H1 (cell line): ENCODE results near the gene KLF7. TPM values are rescaled to one million over a fixed set of nuclear protein-coding genes. Genes with fewer than 3 reads are reported as not detected.

Experiments used
- CTCF ChIA-PET: fragments of 300-600 bp; sonication (Branson Sonifier 250); formaldehyde crosslinking; loops from one replicate; lab custom pipeline; 2021; ENCODE audit not compliant: partially characterized antibody; lab: Charles Lee
- POLR2A ChIA-PET: fragments of 300-600 bp; sonication (Branson Sonifier 250); formaldehyde crosslinking; loops from one replicate; lab custom pipeline; 2021; ENCODE audit warnings: inconsistent platforms; ENCODE audit not compliant: partially characterized antibody; lab: Charles Lee
- DNase-seq, 2 experiments: peaks; one replicate each; pipeline versions ENCODE4 v3.0.0 to v3.0.0-alpha.2; 2010 to 2022; ENCODE audit warnings: low spot score in 2 of 2, low read depth in 1 of 2, mixed read lengths in 1 of 2
- FAIRE-seq: peaks from 2 replicates; lab custom pipeline; 2011; peaks lifted over from hg19 to GRCh38; lab: Jason Lieb, UNC
- H2AFZ ChIP-seq: 2 replicates; pipeline ENCODE4 v1.8.1; 2012; ENCODE audit warnings: low read length, inconsistent platforms
- H2AK5ac ChIP-seq: 2 replicates; pipeline ENCODE4 v1.6.1; 2013; ENCODE audit warnings: low read depth, low read length
- H2BK120ac ChIP-seq: replicated peaks from 2 replicates; pipeline ENCODE3; 2013; ENCODE audit warnings: low read depth, low read length, inconsistent platforms
- H2BK12ac ChIP-seq: 2 replicates; pipeline ENCODE4 v1.6.1; 2013; ENCODE audit warnings: low read depth, low read length
- H2BK15ac ChIP-seq: 2 replicates; pipeline ENCODE4 v1.6.1; 2013; ENCODE audit warnings: low read length
- H2BK20ac ChIP-seq: 2 replicates; pipeline ENCODE4 v1.6.1; 2013; ENCODE audit warnings: low read length
- H2BK5ac ChIP-seq: 2 replicates; pipeline ENCODE4 v1.6.1; 2013; ENCODE audit warnings: low read depth, low read length
- H3K14ac ChIP-seq: 2 replicates; pipeline ENCODE4 v1.6.1; 2013; ENCODE audit warnings: inconsistent platforms; ENCODE audit not compliant: insufficient read length
- H3K18ac ChIP-seq: 2 replicates; pipeline ENCODE4 v1.6.1; 2013; ENCODE audit warnings: low read length; ENCODE audit errors: extremely low read depth
- H3K23ac ChIP-seq: 2 replicates; pipeline ENCODE4 v1.6.1; 2013; ENCODE audit warnings: inconsistent platforms; ENCODE audit not compliant: insufficient read length
- H3K23me2 ChIP-seq: 2 replicates; pipeline ENCODE4 v1.6.1; 2013; ENCODE audit warnings: low read depth, low read length
- H3K27ac ChIP-seq: 2 replicates; pipeline ENCODE4 v1.6.1; 2011; ENCODE audit warnings: low read depth, low read length, inconsistent platforms
- H3K27me3 ChIP-seq, 4 experiments: replicated peaks in 1 of 4; 1 replicate in 1 of 4; 2 replicates in 3 of 4; pipeline versions ENCODE4 v1.6.1 to v1.8.1; 2011 to 2013; ENCODE audit warnings: low read length in 3 of 4, mild to moderate bottlenecking in 3 of 4, inconsistent platforms in 2 of 4, mixed read lengths in 2 of 4, moderate library complexity in 1 of 4; ENCODE audit not compliant: control insufficient read depth in 3 of 4, insufficient read depth in 3 of 4; ENCODE audit errors: extremely low read depth in 1 of 4
- H3K36me3 ChIP-seq, 4 experiments: 2 replicates each; pipeline versions ENCODE4 v1.6.1 to v1.8.1; 2011 to 2013; ENCODE audit warnings: mild to moderate bottlenecking in 4 of 4, low read length in 3 of 4, moderate library complexity in 2 of 4, control low read depth in 1 of 4, inconsistent platforms in 1 of 4; ENCODE audit not compliant: insufficient read depth in 4 of 4, control insufficient read depth in 2 of 4
- H3K4ac ChIP-seq: replicated peaks from 2 replicates; pipeline ENCODE3; 2013; ENCODE audit warnings: low read length, low read depth, mixed read lengths, inconsistent platforms; ENCODE audit not compliant: insufficient read length
- H3K4me1 ChIP-seq, 4 experiments: replicated peaks in 1 of 4; 1 replicate in 1 of 4; 2 replicates in 3 of 4; pipeline versions ENCODE4 v1.6.1 to v1.8.1; 2011 to 2013; ENCODE audit warnings: low read length in 3 of 4, inconsistent platforms in 2 of 4, mixed read lengths in 1 of 4; ENCODE audit not compliant: insufficient read depth in 4 of 4, control insufficient read depth in 3 of 4
- H3K4me2 ChIP-seq, 2 experiments: 2 replicates each; pipeline versions ENCODE4 v1.6.1 to v1.8.1; 2011 to 2013; ENCODE audit warnings: low read depth in 2 of 2, low read length in 2 of 2, control low read depth in 1 of 2, inconsistent platforms in 1 of 2, mild to moderate bottlenecking in 1 of 2; ENCODE audit not compliant: insufficient read depth in 1 of 2
- H3K4me3 ChIP-seq, 4 experiments: fragments of 200-600, 300-600 bp in 1 of 4; sonication (generic), shearing (Covaris generic), sonication (Bioruptor Twin) in 1 of 4; 2 replicates each; pipeline versions ENCODE4 v1.5.1 to v1.8.1; 2011 to 2016; ENCODE audit warnings: low read length in 4 of 4, low read depth in 3 of 4, control low read depth in 2 of 4, inconsistent platforms in 2 of 4, mild to moderate bottlenecking in 2 of 4, mixed read lengths in 1 of 4, moderate library complexity in 1 of 4; ENCODE audit not compliant: insufficient read depth in 2 of 4; ENCODE audit errors: extremely low read depth in 1 of 4
- H3K56ac ChIP-seq: replicated peaks from 2 replicates; pipeline ENCODE3; 2013; ENCODE audit warnings: low read depth, mild to moderate bottlenecking, mixed read lengths, low read length, inconsistent platforms; ENCODE audit not compliant: insufficient read length
- H3K79me1 ChIP-seq: 2 replicates; pipeline ENCODE4 v1.6.1; 2013; ENCODE audit warnings: low read depth, low read length, control low read depth
- H3K79me2 ChIP-seq, 2 experiments: 2 replicates each; pipeline versions ENCODE4 v1.6.1 to v1.8.1; 2012 to 2013; ENCODE audit warnings: low read length in 2 of 2, mild to moderate bottlenecking in 2 of 2, inconsistent platforms in 1 of 2; ENCODE audit not compliant: insufficient read depth in 2 of 2, control insufficient read depth in 1 of 2
- H3K9ac ChIP-seq, 4 experiments: replicated peaks in 1 of 4; 1 replicate in 1 of 4; 2 replicates in 3 of 4; pipeline versions ENCODE4 v1.6.1 to v1.8.1; 2011 to 2013; ENCODE audit warnings: low read depth in 3 of 4, low read length in 3 of 4, control low read depth in 2 of 4, mild to moderate bottlenecking in 2 of 4, moderate library complexity in 2 of 4, inconsistent platforms in 1 of 4; ENCODE audit errors: extremely low read depth in 1 of 4
- H3K9me3 ChIP-seq, 2 experiments: 2 replicates each; pipeline versions ENCODE4 v1.6.1 to v1.8.1; 2012 to 2013; ENCODE audit warnings: mild to moderate bottlenecking in 2 of 2, moderate library complexity in 2 of 2, control low read depth in 1 of 2, inconsistent platforms in 1 of 2, low read depth in 1 of 2, low read length in 1 of 2, mixed read lengths in 1 of 2; ENCODE audit not compliant: insufficient read depth in 2 of 2
- H4K20me1 ChIP-seq, 2 experiments: replicated peaks in 1 of 2; 2 replicates each; pipeline versions ENCODE3 to v1.8.1; 2011 to 2013; ENCODE audit warnings: inconsistent platforms in 2 of 2, low read length in 2 of 2, mild to moderate bottlenecking in 1 of 2; ENCODE audit not compliant: insufficient read depth in 2 of 2, control insufficient read depth in 1 of 2
- H4K5ac ChIP-seq: 2 replicates; pipeline ENCODE4 v1.6.1; 2013; ENCODE audit warnings: low read length, low read depth, mixed read lengths, inconsistent platforms; ENCODE audit not compliant: insufficient read length
- H4K8ac ChIP-seq: 2 replicates; pipeline ENCODE4 v1.8.0; 2013; ENCODE audit warnings: mild to moderate bottlenecking, moderate library complexity, low read length, inconsistent platforms; ENCODE audit not compliant: insufficient read depth; ENCODE audit errors: extremely low read depth
- H4K91ac ChIP-seq: replicated peaks from 2 replicates; pipeline ENCODE3; 2013; ENCODE audit warnings: low read length, mixed read lengths, inconsistent platforms; ENCODE audit not compliant: insufficient read length
- ASH2L ChIP-seq: fragments of 200-600, 300-600 bp; sonication (generic); IDR thresholded peaks from one replicate; pipeline ENCODE4 v1.7.1; 2017; ENCODE audit warnings: low read length
- ATF3 ChIP-seq: IDR thresholded peaks from 2 replicates; pipeline ENCODE4 v1.6.1; 2011; ENCODE audit warnings: low read depth, mild to moderate bottlenecking, low read length; ENCODE audit not compliant: insufficient read depth
- EP300 ChIP-seq, 2 experiments: IDR thresholded peaks; 1 replicate in 1 of 2; 2 replicates in 1 of 2; pipeline ENCODE4 v1.6.1; 2011 to 2012; ENCODE audit warnings: low read depth in 2 of 2, low read length in 2 of 2, mild to moderate bottlenecking in 2 of 2, borderline replicate concordance in 1 of 2, inconsistent platforms in 1 of 2, moderate library complexity in 1 of 2
- JUN ChIP-seq: IDR thresholded peaks from 2 replicates; pipeline ENCODE4 v1.6.1; 2011; ENCODE audit warnings: low read depth, mild to moderate bottlenecking, improper control_type of control experiment, low read length
- JUND ChIP-seq: IDR thresholded peaks from 2 replicates; pipeline ENCODE4 v1.6.1; 2011; ENCODE audit warnings: mild to moderate bottlenecking, improper control_type of control experiment, low read length
- KDM5A ChIP-seq: fragments of 200-600 bp; IDR thresholded peaks from 2 replicates; pipeline ENCODE4 v1.7.1; 2012; ENCODE audit warnings: mild to moderate bottlenecking, low read length, inconsistent platforms, mixed read lengths
- MAFK ChIP-seq: IDR thresholded peaks from 2 replicates; pipeline ENCODE4 v1.6.1; 2012; ENCODE audit warnings: low read depth, mild to moderate bottlenecking, improper control_type of control experiment, low read length
- MAX ChIP-seq: IDR thresholded peaks from 2 replicates; pipeline ENCODE4 v1.6.1; 2012; ENCODE audit warnings: inconsistent platforms
- POLR2AphosphoS5 ChIP-seq: IDR thresholded peaks from 2 replicates; pipeline ENCODE4 v1.6.1; 2011; ENCODE audit warnings: low read depth, low read length
- POU5F1 ChIP-seq: IDR thresholded peaks from 2 replicates; pipeline ENCODE4 v1.6.1; 2011; ENCODE audit warnings: low read depth, mild to moderate bottlenecking, low read length, moderate library complexity
- RBBP5 ChIP-seq: IDR thresholded peaks from 2 replicates; pipeline ENCODE4 v1.7.1; 2012; ENCODE audit warnings: low read depth, mild to moderate bottlenecking, inconsistent platforms, low read length, moderate library complexity, borderline replicate concordance
- SIX5 ChIP-seq: IDR thresholded peaks from 2 replicates; pipeline ENCODE4 v1.6.1; 2011; ENCODE audit warnings: mild to moderate bottlenecking, low read depth, low read length
- ZNF274 ChIP-seq: IDR thresholded peaks from 2 replicates; pipeline ENCODE4 v1.7.0; 2012; ENCODE audit warnings: low read length, borderline replicate concordance; ENCODE audit errors: extremely low read depth
- WGBS, 2 experiments: shearing (Covaris generic) in 1 of 2; methylation state at CpG; one replicate each; pipeline versions ENCODE4 v1.1.6 to v1.1.7; 2013 to 2015; ENCODE audit warnings: low lambda C conversion rate in 2 of 2, mixed read lengths in 2 of 2, inconsistent platforms in 1 of 2, low coverage in 1 of 2, missing lambda C conversion rate in 1 of 2; ENCODE audit not compliant: insufficient replicate concordance in 2 of 2, insufficient coverage in 1 of 2, insufficient read length in 1 of 2; ENCODE audit errors: extremely low coverage in 1 of 2, missing lambda C conversion rate in 1 of 2; 5-methylcytosine and 5-hydroxymethylcytosine counted together
- polyA plus RNA-seq, 7 experiments: library from polyadenylated mRNA; depleted of rRNA in 3 of 7; stranded (reverse) in 5 of 7; unstranded in 2 of 7; fragments of >200 nt in 5 of 7; fragments of 200-250 nt in 2 of 7; gene quantifications; 1 replicate in 5 of 7; 2 replicates in 1 of 7; 4 replicates in 1 of 7; pipeline versions ENCODE4 v1.2.1 to v1.2.3, GENCODE V29; 2011 to 2013; ENCODE audit warnings: missing spikeins in 2 of 7, mixed read lengths in 2 of 7
- total RNA-seq: library from RNA; stranded (reverse); fragmentation: NEBNext Ultra II Directional; extraction: Animal tissue kit (Norgen Biotek cat#: 25700); gene quantifications from 2 replicates; pipeline ENCODE4 v1.2.1, GENCODE V29; 2021

KLF7 gene
- total and polyA plus RNA-seq, 2 of the 8 experiments (the other 6 are each of a cell fraction or from before 2014, with no cell fraction given), result 9.6 to 23.3 TPM

GRCh38 chr2:207136874-207137273 lies 28.9 kb downstream of the KLF7 start:
- Histone ChIP-seq H3K79me1 (no peaks in the 10 kb centered on the region; the same call in 1 of the 2 replicates), H3K4me3 (no peak overlapping the region), H3K56ac (no peak overlapping the region), H3K23ac (no peak overlapping the region), H3K27ac (no peak overlapping the region), H3K27me3 (no peaks in the 10 kb centered on the region), H4K8ac (no peak overlapping the region), H2BK5ac (no peak overlapping the region), H3K79me2 (peaks cover 0 to 64% of the 10 kb centered on the region in 2 experiments), H3K4ac (no peak overlapping the region), H2BK120ac (no peak overlapping the region), H2AFZ (no peak overlapping the region), H2BK20ac (no peak overlapping the region), H2BK12ac (no peak overlapping the region), H3K9ac (no peak overlapping the region), H4K20me1 (no peaks in the 10 kb centered on the region), H3K4me1 (peaks cover 3 to 25% (median 11%) of the 10 kb centered on the region in 4 experiments; a peak in 5 of 7 replicates), H4K91ac (no peak overlapping the region), H4K5ac (no peak overlapping the region), H3K9me3 (no peaks in the 10 kb centered on the region), H3K36me3 (no peaks in the 10 kb centered on the region; a peak in 1 of 8 replicates), H2BK15ac (no peak overlapping the region), H3K14ac (no peak overlapping the region), H2AK5ac (no peak overlapping the region), H3K23me2 (no peaks in the 10 kb centered on the region), H3K18ac (no peak overlapping the region), H3K4me2 (no peak overlapping the region)
- ChIA-PET POLR2A (interaction anchor here (1.1 to 1.4 kb wide), 2 partner anchors 30 to 42 kb away, joined by 3 read pairs; partner anchors contain the start of gene KLF7), CTCF (no interaction called here)
- FAIRE-seq (no peak), DNase-seq (no peak)
- 86% methylated on average over 2 of the region's 2 CpGs; no CpG with 5 or more reads in 1 of the 2 experiments for WGBS, 2 experiments
- TF ChIP-seq ATF3 (no peak), ASH2L (no peak), JUND (no peak), ZNF274 (no peak), MAFK (no peak), SIX5 (no peak), RBBP5 (no peak), JUN (no peak), KDM5A (no peak), MAX (no peak), EP300 (IDR thresholded peaks at IDR 0.05; ENCODE audit: borderline replicate concordance in 1 of 2, low read depth in 2 of 2, low read length in 2 of 2) (no peak), POLR2AphosphoS5 (no peak), POU5F1 (no peak)
